ENCODE results near the gene RPS6KA4.

Gene RPS6KA4

GRCh38 chr11:64349404-64349803 is 9.6 kb upstream of the RPS6KA4 start:
- DNase-seq, result no peak

- no peak for DNase-seq
Observed at GRCh38 chr11:64351136-64351631, 7.8 kb upstream of the RPS6KA4 start.

- no peak for DNase-seq
Observed at GRCh38 chr11:64352099-64352994, 6.6 kb upstream of the RPS6KA4 start.

GRCh38 chr11:64352995-64353714 is 5.8 kb upstream of the RPS6KA4 start:
- DNase-seq, result no peak

- DNase-seq, result no peak
Observed at GRCh38 chr11:64353715-64354506, 5.1 kb upstream of the RPS6KA4 start.

GRCh38 chr11:64355078-64355940 is 3.7 kb upstream of the RPS6KA4 start:
- DNase-seq, result peak; percentile 60

- peak; percentile 25 for DNase-seq
Observed at GRCh38 chr11:64356498-64357411, 2.2 kb upstream of the RPS6KA4 start.

GRCh38 chr11:64357446-64357845 is 1.5 kb upstream of the RPS6KA4 start:
- no peak for DNase-seq

GRCh38 chr11:64357904-64358535 is 942 bp upstream of the RPS6KA4 start:
- no peak for DNase-seq

- DNase-seq, result no peak
Observed at GRCh38 chr11:64358536-64358906, 441 bp upstream of the RPS6KA4 start.

- no peak for DNase-seq
Observed at GRCh38 chr11:64359712-64360445, 917 bp downstream of the RPS6KA4 start.

- DNase-seq, result no peak
Observed at GRCh38 chr11:64360448-64360921, 1.5 kb downstream of the RPS6KA4 start.

GRCh38 chr11:64361659-64362058 is 2.7 kb downstream of the RPS6KA4 start:
- no peak for DNase-seq

GRCh38 chr11:64362339-64362738 is 3.4 kb downstream of the RPS6KA4 start:
- no peak for DNase-seq

GRCh38 chr11:64364435-64364834 is 5.5 kb downstream of the RPS6KA4 start:
- no peak for DNase-seq

- DNase-seq, result no peak
Observed at GRCh38 chr11:64364911-64365310, 5.9 kb downstream of the RPS6KA4 start.

GRCh38 chr11:64366751-64367150 is 7.8 kb downstream of the RPS6KA4 start:
- DNase-seq, result no peak

GRCh38 chr11:64367931-64368672 is 9.1 kb downstream of the RPS6KA4 start:
- no peak for DNase-seq

GRCh38 chr11:64368673-64369074 is 9.7 kb downstream of the RPS6KA4 start:
- DNase-seq, result no peak

Data from CD4-positive, alpha-beta T cell treated with Interferon gamma for 1 hour (primary cell).